ENCODE measurements around the gene KLK4. TPM values are rescaled to one million over a fixed set of nuclear protein-coding genes. Genes with fewer than 3 reads are reported as not detected.

The KLK4 gene, protein sequence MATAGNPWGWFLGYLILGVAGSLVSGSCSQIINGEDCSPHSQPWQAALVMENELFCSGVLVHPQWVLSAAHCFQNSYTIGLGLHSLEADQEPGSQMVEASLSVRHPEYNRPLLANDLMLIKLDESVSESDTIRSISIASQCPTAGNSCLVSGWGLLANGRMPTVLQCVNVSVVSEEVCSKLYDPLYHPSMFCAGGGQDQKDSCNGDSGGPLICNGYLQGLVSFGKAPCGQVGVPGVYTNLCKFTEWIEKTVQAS
- total RNA-seq (2014; rRNA removed), result not detected in 2 replicates
- not detected for polyA plus RNA-seq (2012)

- DNase-seq (ENCODE audit: low read depth), result no peak
Measured at GRCh38 chr19:50911206-50912101, at the start of gene KLK4. TSS of gene KLK4 (minus strand) at chr19:50911395. CDS start at chr19:50910738, 657 bp downstream.

- peak; percentile 6 for DNase-seq (ENCODE audit: low read depth)
Measured at GRCh38 chr19:50959731-50960500, 48.7 kb upstream of the KLK4 start.

DNA sequence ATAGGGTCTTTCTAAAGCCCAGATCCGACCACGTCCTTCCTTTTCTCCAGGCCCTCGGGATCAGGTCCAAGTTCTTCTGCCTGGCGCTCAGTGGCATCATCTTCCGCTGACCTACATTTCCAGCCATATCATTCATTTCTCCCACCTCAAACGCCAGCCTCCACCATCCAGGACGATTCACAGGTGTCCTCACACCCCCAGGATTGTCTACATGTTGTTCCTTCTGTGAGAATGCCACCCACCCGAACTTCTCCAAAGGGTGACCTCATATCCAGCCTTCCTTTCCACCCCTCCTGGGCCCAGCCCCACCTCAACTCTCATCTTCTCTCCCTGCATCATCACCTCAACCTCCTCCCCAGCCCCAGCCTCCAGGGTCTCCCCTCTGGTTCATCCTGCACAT, 46.4 kb upstream of the KLK4 start:
- no peak for DNase-seq (ENCODE audit: low read depth)

GRCh38 chr19:50952910-50953309, 41.7 kb upstream of the KLK4 start, which contains the start of gene KLK5:
TSS of gene KLK5 (minus strand) at chr19:50953038. CDS start at chr19:50952657, 381 bp downstream.
- no peak for DNase-seq (ENCODE audit: low read depth)

DNA sequence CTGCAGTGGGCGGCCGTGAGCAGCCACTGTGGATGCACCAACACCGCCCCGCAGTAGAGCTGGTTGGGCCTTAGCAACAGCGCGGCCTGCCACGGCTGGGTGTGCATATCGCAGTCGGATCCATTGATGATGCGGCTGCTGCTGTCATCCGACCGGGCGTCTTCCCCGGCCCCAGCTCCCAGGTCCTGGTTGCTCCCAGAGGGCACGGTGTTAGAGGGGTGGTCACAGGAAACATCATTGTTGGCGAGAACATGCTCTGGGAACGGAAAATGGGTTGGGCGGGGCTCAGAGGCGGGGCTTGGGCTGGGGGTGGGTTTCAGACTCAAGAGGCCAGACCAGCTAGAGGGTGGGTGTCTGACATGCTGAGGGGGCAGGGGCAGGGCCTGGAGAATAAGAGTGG, 38.7 kb upstream of the KLK4 start:
- no peak for DNase-seq (ENCODE audit: low read depth)

GRCh38 chr19:50947123-50947522, 35.9 kb upstream of the KLK4 start:
- no peak for DNase-seq (ENCODE audit: low read depth)

- no peak for DNase-seq (ENCODE audit: low read depth)
Measured at GRCh38 chr19:50944795-50945194, 33.6 kb upstream of the KLK4 start.

GRCh38 chr19:50943074-50943828, 32.1 kb upstream of the KLK4 start:
- no peak for DNase-seq (ENCODE audit: low read depth)

GRCh38 chr19:50939596-50939995, 28.4 kb upstream of the KLK4 start:
- no peak for DNase-seq (ENCODE audit: low read depth)

DNA sequence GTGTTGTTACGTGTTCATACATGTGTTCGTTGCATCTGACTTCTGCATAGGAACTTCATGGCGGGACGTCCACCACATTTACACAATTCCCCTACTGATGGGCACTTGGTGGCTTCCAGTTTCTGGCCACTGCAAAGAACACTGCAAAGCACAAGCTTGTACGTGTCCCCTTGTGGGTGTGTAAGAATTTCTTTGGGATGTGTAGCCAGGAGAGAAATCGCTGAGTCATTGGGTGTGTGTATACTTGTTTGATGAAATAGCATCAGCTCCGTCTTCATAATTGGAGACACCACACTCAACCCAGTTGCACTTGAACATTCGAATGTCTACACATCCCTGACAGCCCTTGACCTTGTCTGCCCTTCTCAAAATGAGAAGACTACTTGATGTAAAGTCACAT, 22.4 kb upstream of the KLK4 start:
- DNase-seq (ENCODE audit: low read depth), result peak; percentile 20

- no peak for DNase-seq (ENCODE audit: low read depth)
Measured at GRCh38 chr19:50932690-50933083, 21.5 kb upstream of the KLK4 start.

- DNase-seq (ENCODE audit: low read depth), result no peak
Measured at GRCh38 chr19:50932018-50932689, 21.0 kb upstream of the KLK4 start.

DNA sequence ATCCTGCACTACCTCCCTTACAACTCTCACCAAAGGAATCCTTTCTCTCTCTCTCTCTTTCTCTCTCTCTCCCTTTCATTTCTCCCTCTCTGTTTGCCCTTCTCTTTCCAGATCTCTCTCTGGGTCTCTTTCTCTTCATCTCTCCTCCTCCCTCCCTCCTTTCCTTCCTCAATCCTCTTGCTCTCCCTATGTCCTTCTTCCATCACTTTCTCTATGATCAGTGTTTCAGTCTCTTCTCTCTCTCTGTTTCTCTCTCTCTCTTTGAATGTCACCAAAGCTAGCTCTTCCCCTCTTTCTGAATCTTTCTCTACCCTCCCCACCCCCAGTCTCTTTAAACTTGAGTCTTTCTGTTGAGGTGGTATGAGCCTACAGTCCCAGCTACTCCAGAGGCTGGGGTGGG, 19.8 kb upstream of the KLK4 start:
- no peak for DNase-seq (ENCODE audit: low read depth)

DNA sequence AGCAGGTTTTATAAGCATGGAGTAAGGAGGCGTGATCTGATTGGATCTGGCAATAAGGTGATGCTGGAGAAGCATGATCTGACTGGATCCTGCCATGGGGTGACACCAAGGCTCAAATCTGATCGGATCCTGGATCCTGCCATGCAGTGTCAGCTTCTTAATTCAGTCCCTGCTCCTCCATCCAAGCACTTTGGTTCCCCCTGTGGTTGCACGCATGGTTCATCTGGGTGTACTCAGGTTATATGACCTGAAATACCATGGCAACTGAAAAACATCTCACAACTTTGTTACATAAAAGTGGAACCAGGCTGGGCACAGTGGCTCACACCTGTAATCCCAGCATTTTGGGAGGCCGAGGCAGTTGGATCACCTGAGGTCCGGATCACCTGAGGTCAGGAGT, 17.6 kb upstream of the KLK4 start:
- no peak for DNase-seq (ENCODE audit: low read depth)

- no peak for DNase-seq (ENCODE audit: low read depth)
Measured at GRCh38 chr19:50926144-50926543, 14.9 kb upstream of the KLK4 start.

DNA sequence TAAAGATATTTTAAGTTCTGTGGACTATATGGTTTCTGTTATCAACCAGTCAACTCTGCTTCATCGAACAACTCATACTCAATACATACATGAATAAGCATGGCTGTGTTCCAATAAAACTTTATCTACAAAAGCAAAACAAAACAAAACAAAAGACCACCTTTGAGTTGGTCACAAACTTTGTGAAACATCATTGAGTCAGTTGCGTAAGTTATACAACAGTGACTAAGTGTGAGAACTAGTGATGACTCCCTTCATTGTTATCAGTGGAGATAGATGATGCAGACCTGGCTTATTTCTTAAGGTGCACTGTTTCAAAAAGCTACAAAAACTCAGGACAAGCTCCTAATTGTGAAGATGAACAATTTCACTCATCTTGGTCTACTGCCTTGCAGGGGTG, 14.5 kb upstream of the KLK4 start:
- DNase-seq (ENCODE audit: low read depth), result peak; percentile 5

DNA sequence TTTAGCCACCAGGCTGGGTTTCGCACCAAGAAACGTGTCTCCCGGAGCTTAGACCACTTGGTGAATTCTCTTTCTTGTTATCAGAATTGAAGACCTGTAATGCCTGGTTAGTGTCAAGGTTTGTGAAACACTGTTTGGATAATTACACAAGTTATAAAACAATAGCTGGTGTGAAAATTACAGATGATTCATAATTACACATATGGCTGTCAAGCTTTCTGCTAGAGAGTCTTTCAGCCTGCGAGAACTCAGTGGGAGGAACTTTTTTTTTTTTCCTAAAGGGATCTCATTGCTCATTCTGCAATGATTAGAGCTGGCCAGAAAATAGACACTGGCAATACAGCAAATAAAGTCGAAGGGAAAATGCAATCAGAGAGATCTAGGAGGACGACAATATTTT, 13.4 kb upstream of the KLK4 start:
- DNase-seq (ENCODE audit: low read depth), result no peak

DNA sequence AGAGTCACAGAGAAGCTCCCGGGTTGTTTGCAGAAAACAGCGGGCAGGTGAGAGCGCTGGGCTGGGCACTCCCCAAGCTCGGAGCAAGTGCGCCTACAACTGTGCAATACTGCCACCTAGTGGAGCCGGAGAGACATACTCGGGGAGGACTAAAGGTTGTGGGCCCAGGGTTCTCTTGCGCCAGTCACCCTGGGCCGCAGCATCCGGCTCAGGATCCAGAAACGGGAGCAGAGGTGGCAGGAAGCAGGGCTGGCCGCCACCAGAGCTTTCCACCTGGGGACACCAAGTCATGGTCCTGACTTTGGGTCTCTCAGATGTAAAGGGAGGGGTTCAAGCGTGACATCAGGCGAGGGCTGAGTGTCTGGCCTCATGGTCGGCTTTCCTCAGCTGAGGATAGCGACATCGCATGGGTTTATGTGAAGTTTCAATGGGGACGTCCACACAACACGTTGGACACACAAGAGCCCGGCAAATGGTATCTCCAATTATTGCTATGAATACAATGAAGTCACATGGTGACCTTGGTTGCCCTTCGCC, 11.2 kb upstream of the KLK4 start:
- peak; percentile 61 for DNase-seq (ENCODE audit: low read depth)

- DNase-seq (ENCODE audit: low read depth), result no peak
Measured at GRCh38 chr19:50921426-50922316, 10.5 kb upstream of the KLK4 start.

Data from LHCN-M2 (cell line).